IgD-negative memory B cell (primary cell): ENCODE data around the gene TRUB2. TPM values are rescaled to one million over a fixed set of nuclear protein-coding genes. Genes with fewer than 3 reads are reported as not detected.
"Not testable (repeated sequence)": the region's sequence is repeated elsewhere in the genome, so short reads cannot be mapped to it uniquely, and the experiment has no call there.

ENCODE experiments used
- H3K27ac Mint-ChIP-seq, 3 donors: one replicate each; pipeline ENCODE4 v1.8.0; 2020 to 2022; ENCODE audit warnings: mild to moderate bottlenecking in 3 of 3, mixed read lengths in 3 of 3, moderate library complexity in 1 of 3
- H3K27me3 Mint-ChIP-seq: one replicate; pipeline ENCODE4 v1.8.0; 2021; ENCODE audit warnings: mixed read lengths
- H3K36me3 Mint-ChIP-seq: one replicate; pipeline ENCODE4 v1.8.0; 2020; ENCODE audit warnings: mild to moderate bottlenecking, mixed read lengths
- H3K4me1 Mint-ChIP-seq, 3 donors: one replicate each; pipeline ENCODE4 v1.8.0; 2020 to 2022; ENCODE audit warnings: mixed read lengths in 3 of 3, mild to moderate bottlenecking in 1 of 3
- H3K4me3 Mint-ChIP-seq, 4 donors: one replicate each; pipeline ENCODE4 v1.8.0; 2020 to 2022; ENCODE audit warnings: mild to moderate bottlenecking in 4 of 4, mixed read lengths in 4 of 4, moderate library complexity in 3 of 4
- H3K9me3 Mint-ChIP-seq, 3 donors: one replicate each; pipeline ENCODE4 v1.8.0; 2020 to 2021; ENCODE audit warnings: mixed read lengths in 3 of 3, mild to moderate bottlenecking in 1 of 3
- polyA plus RNA-seq: library from polyadenylated mRNA; unstranded; fragments of 300-500 nt; fragmentation: Illumina TruSeq; gene quantifications from one replicate; pipeline ENCODE4 v1.2.3, GENCODE V29; 2021

TRUB2 gene
- polyA plus RNA-seq, 1 donor from 2014 or later, result 27.6 TPM

DNA sequence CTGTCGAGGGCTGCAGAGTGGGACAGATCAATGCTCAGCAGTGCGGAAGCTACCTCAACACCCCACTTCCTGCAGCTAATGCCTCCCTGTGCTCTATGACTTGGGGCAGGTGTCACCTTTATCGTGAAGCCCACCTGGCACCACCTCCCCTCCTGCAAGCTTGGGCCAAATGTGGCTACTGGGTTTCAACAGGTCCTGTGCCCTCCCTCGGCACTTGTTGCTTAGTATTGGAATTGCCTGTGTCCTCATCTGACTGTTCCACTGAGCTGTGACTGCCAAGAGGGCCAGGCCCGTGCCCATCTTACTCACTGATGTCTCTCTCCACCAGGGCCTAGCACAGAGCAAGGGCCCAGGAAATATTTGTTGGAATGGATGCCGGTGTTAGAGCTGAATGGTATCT is 27.5 kb upstream of the TRUB2 start:
- Mint-ChIP-seq H3K4me3 (no peak overlapping the region), H3K36me3 (peaks cover 2% of the 10 kb centered on the region), H3K4me1 (no peaks in the 10 kb centered on the region), H3K27ac (no peak overlapping the region), H3K27me3 (no peaks in the 10 kb centered on the region), H3K9me3 (no peaks in the 10 kb centered on the region)

DNA sequence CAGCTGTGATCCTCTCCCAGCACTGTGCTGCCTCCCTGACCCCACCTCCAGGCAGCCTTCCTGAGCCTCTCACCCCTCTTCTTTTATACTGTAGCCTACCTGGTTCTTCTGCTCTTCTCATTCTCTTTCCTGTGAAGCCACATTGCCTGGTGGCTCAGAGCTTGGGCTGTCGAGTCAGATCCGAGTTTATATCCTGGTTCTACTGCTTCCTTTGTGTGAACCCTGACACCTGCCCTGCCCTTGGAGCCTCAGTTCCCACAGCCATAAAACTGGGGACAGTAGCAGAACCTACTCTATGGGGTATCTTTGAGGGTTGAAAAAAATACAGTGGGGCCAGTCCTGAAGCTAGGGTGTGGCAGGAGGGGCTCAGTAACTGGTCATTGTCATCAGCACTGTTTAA is 26.9 kb upstream of the TRUB2 start:
- no peaks in the 10 kb centered on the region for H3K4me1 Mint-ChIP-seq
- no peaks in the 10 kb centered on the region for H3K9me3 Mint-ChIP-seq
- H3K4me3 Mint-ChIP-seq, result no peak overlapping the region
- peaks cover 2% of the 10 kb centered on the region for H3K36me3 Mint-ChIP-seq
- H3K27me3 Mint-ChIP-seq, result no peaks in the 10 kb centered on the region
- H3K27ac Mint-ChIP-seq, result no peak overlapping the region

DNA sequence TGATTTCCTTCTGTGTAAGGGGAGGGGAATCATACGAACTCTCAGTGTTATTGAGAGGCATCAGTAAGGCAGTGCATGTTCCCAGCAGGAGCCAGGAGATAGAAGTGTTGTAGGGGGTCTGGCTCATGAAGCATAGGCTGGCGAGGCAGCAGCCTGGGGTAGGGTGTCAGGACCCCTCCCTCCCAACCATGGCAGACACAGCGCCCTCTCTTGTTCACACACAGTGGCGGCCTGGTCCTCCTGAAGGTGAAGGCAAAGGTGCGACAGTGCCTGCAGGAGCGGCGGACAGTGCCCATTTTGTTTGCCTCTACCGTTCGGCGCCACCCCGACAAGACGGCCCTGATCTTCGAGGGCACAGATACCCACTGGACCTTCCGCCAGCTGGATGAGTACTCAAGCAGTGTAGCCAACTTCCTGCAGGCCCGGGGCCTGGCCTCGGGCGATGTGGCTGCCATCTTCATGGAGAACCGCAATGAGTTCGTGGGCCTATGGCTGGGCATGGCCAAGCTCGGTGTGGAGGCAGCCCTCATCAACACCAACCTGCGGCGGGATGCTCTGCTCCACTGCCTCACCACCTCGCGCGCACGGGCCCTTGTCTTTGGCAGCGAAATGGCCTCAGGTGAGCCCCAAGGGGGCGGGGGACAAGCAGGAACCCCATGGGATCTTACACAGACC is 22.8 kb upstream of the TRUB2 start:
- H3K9me3 Mint-ChIP-seq, result no peaks in the 10 kb centered on the region
- H3K27me3 Mint-ChIP-seq, result no peaks in the 10 kb centered on the region
- no peak overlapping the region for H3K27ac Mint-ChIP-seq
- peaks cover 4 to 5% (median 4%) of the 10 kb centered on the region in 3 donors for H3K4me1 Mint-ChIP-seq
- no peak overlapping the region for H3K4me3 Mint-ChIP-seq
- peaks cover 5% of the 10 kb centered on the region for H3K36me3 Mint-ChIP-seq

DNA sequence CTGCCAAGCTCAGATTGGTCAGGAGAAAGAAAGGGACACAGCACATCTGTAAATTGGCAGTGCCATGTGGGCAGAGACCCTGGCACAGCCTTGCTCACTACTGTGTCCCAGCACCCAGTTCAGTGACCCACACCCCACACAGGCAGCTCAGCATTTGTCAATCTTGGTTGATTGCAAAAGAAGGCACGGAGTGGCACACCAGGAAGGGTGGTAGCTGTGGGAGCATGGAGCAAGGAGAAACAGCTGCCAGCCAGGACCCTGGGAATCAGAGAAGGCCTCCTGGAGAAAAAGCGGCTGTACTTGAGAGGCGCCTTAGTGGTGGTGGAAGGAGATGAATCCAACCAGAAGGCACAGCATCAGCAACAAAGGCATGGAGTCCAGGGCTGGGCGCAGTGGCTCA is 21.6 kb upstream of the TRUB2 start:
- Mint-ChIP-seq H3K27me3 (no peaks in the 10 kb centered on the region), H3K36me3 (peaks cover 3% of the 10 kb centered on the region), H3K27ac (no peak overlapping the region), H3K4me1 (peaks cover 4 to 9% (median 8%) of the 10 kb centered on the region in 3 donors), H3K4me3 (no peak overlapping the region), H3K9me3 (no peaks in the 10 kb centered on the region)

DNA sequence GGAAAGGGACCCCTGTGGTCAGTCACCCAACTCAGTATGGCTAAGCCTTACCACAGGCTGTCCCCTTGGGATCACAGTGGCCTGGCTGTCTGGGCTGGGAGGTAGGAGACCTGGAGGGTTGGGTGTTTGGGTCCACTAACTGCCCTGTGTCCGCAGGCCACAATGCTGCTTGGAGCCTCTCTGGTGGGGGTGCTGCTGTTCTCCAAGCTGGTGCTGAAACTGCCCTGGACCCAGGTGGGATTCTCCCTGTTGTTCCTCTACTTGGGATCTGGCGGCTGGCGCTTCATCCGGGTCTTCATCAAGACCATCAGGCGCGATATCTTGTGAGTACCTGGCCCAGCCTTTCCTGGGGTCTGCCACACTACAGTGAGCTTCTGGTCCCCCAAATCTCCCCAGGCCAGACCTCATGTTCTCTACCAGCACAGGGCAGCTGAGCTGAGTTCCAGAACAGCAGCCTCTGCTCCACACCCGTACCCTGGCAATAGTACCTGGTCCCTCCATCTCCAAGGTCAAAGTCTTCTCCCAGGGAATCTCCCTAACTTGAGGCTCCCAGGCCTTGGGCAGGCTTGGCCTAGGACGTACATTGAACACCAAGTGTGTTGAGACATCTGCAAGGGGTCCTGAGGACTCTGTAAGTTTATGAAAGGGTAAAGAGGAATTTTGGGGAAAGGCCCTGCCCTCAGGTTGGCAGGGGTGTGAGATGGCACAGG is 20.9 kb upstream of the TRUB2 start:
- Mint-ChIP-seq H3K36me3 (peaks cover 3% of the 10 kb centered on the region), H3K4me3 (no peak overlapping the region), H3K4me1 (peaks cover 4 to 9% (median 8%) of the 10 kb centered on the region in 3 donors), H3K27ac (no peak overlapping the region), H3K27me3 (no peaks in the 10 kb centered on the region), H3K9me3 (no peaks in the 10 kb centered on the region)

DNA sequence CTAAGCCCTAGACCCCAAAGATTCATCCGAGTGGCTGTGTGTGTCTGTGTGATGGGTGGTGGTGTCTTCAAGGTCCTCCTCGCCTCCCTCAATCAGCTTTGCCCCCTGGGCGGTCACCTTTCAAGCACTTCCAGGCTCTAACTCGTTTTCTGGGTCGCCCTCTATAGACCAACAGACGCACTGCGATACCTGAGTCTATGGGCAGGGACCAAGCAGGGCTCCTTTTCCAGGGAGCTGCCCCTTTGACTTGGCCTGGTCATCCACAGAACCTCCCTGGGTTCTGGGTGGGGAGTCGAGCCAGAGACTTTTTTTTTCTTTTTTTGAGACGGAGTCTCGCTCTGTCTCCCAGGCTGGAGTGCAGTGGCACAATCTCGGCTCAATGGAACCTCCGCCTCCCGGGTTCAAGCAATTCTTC is 19.2 kb upstream of the TRUB2 start:
- Mint-ChIP-seq H3K27me3 (no peaks in the 10 kb centered on the region), H3K9me3 (no peaks in the 10 kb centered on the region), H3K27ac (peak overlapping the region; percentile 37 to 83 (median 47)), H3K36me3 (peaks cover 3% of the 10 kb centered on the region), H3K4me3 (peak overlapping the region; percentile 80 to 98 (median 94)), H3K4me1 (peaks cover 4 to 9% (median 8%) of the 10 kb centered on the region in 3 donors)

DNA sequence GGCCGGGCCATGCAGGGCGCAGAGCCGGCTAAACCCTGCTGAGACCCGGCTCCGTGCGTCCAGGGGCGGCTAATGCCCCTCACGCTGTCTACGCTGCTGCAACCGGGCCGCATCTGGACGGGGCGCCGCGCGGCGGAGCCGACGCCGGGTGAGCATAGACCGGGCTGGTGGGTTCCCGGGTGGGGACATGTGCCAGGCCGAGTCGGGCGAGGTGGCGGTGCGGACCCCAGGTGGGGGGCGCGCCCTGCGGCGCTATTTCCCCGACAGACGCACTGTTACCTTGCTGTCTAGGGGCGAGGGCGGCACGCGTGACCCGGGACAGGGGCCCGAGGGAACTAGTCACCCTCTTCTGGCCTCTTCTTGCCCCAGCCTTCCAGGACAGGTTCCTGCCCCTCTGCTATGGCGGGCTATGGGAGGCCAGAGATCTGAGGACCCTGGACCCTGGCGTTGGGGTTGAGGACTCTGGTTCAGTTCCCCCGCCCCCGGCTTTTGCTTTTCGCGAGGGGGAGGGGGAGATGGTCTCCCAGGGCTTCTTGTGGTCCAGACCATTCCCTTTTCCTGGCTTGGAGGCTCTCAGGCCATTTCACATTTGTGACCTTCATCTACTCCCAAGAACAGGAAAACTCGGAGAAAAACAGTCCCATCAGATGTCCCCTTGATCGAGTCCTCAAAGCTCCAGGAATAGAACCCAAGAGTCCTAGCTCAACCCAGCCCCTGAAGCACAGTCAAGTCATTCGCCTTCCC is 18.6 kb upstream of the TRUB2 start:
- peaks cover 4 to 9% (median 8%) of the 10 kb centered on the region in 3 donors for H3K4me1 Mint-ChIP-seq
- peak overlapping the region; percentile 37 to 83 (median 47) for H3K27ac Mint-ChIP-seq
- no peaks in the 10 kb centered on the region for H3K27me3 Mint-ChIP-seq

DNA sequence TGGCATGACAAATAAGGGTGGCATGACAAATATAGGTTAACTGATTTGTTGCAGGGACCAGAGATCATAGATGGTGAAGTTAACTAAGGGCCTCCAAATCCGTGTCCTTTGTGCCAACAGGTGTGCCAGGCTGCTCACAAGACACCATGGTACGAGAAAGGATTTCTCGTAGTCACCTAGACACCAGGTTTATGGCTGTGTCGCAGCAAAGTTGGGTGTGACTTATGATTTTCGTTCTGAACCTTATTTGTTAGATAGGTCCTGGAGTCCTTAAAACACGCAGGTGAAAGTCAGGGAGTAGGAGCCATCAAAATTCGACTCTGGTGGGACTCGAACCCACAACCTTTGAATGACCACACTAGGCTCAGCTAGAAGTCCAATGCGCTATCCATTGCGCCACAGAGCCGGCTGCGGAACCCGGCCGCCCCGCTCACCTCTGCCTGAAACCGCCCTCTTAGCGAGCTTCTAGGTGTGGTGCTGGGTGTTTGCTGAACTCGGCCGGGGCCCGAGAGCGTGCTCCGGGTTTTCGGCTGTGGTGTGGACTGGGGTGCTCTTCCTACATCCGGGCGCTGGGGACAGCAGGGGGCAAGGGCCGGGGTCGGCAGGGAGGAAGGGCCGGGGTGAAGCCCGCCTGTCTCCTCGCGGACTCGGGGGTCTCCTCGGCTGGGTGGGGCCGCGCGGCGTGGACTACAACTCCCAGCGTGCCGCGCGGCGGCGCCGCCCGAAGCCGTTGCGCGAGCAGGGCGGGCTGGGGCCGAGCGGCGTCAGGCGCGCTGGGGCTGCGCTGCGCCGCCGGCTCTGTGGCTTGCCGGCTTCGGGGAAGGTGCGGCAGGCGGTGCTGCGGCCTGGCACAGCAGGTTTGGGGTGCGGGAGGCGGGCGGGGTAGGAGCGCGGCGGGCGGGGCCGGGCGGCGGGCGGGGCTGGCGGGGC is 17.8 kb upstream of the TRUB2 start, which contains the start of gene SLC27A4:
Gene SLC27A4, plus strand, starts transcription at position 767 of the 930 bp plus-strand sequence. CDS start 2,606 bp downstream, outside the sequence.
- peak within 1 kb of the TSS; percentile 91 to 98 (median 94) for H3K4me3 Mint-ChIP-seq
- peaks cover 3% of the 10 kb centered on the region for H3K36me3 Mint-ChIP-seq
- H3K9me3 Mint-ChIP-seq, result no peaks in the 10 kb centered on the region
- peak within 1 kb of the TSS; percentile 83 to 93 (median 92) for H3K27ac Mint-ChIP-seq
- H3K4me1 Mint-ChIP-seq, result peaks cover 4 to 9% (median 8%) of the 10 kb centered on the region in 3 donors
- H3K27me3 Mint-ChIP-seq, result no peaks in the 10 kb centered on the region

More for the DNA sequence above, 18.6 kb upstream of the TRUB2 start:
- Mint-ChIP-seq H3K36me3 (peaks cover 3% of the 10 kb centered on the region), H3K4me3 (peak overlapping the region; percentile 80 to 98 (median 94)), H3K9me3 (no peaks in the 10 kb centered on the region)

DNA sequence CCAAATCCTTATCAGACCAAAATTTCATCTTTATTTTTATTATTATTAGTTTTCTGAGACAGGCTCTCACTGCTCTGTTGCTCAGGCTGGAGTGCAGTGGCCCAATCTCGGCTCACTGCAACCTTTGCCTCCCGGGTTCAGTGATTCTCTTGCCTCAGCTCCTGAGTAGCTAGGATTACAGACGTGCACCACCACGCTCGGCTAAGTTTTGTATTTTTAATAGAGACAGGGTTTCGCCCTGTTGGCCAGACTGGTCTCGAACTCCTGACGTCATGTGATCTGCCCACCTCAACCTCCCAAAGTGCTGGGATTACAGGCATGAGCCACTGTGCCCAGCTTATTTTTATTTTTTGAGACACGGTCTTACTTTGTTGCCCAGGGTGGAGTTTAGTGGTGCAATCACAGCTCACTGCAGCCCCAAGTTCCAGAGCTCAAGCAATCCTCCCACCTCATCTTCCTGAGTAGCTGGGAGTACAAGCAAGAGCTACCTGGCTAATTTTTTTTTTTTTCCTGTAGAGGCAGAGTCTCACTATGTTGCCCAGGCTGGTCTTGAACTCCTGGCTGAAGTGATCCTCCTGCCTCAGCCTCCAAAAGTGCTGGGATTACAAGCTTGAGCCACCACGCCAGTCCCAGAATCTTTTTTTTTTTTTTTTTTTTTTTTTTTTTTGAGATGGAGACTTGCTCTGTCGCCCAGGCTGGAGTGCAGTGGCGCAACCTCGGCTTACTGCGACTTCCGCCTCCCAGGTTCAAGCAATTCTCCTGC is 16.8 kb upstream of the TRUB2 start:
- H3K27me3 Mint-ChIP-seq, H3K27ac Mint-ChIP-seq, H3K36me3 Mint-ChIP-seq, H3K4me1 Mint-ChIP-seq, H3K9me3 Mint-ChIP-seq: not testable (repeated sequence)
- peak overlapping the region; percentile 17 to 92 (median 62) for H3K4me3 Mint-ChIP-seq

DNA sequence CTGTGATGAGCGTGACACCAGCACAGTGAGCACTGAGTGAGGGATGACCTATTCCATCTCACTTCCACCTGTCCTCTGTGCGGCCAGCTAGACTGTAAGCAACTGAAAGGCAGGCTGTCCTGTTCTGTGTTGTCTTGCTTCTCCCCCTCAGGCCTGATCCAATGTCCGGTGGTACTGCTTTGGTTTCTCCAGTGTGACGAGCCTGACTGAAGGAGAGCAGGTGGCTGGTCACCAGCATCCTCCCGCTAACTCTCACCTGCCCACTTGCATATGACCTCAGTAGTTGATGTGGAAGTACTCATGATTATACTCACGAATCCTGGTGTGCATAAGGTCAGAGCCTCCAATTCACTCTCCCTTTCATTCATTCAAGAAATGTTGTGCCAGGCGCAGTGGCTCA is 15.7 kb upstream of the TRUB2 start:
- Mint-ChIP-seq H3K27me3 (no peaks in the 10 kb centered on the region), H3K9me3 (no peaks in the 10 kb centered on the region), H3K4me3 (no peak overlapping the region), H3K36me3 (no peaks in the 10 kb centered on the region), H3K27ac (no peak overlapping the region), H3K4me1 (peaks cover 4 to 9% (median 8%) of the 10 kb centered on the region in 3 donors)

DNA sequence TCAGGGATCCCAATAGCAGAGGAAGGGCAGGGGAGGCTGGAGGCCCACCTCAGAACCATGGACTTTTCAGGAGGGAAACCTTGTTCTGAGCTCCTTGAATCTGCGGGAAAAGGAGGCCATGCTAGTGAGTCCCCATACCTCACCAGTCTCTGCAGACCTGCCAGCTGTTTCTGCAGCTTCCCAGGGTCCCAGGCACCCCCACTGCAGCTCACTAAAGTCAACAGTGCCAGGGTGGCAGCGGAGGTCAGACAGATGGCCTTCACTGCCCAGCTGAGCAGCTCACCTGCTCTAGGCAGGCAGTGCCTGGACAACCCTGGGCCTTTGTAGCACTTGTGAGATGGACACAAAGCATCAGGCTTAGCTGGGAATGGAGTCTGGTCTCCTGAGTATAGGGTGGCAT is 13.7 kb upstream of the TRUB2 start:
- peaks cover 0 to 4% (median 4%) of the 10 kb centered on the region in 3 donors for H3K4me1 Mint-ChIP-seq
- no peaks in the 10 kb centered on the region for H3K27me3 Mint-ChIP-seq
- no peak overlapping the region for H3K4me3 Mint-ChIP-seq
- H3K36me3 Mint-ChIP-seq, result no peaks in the 10 kb centered on the region
- peak overlapping the region in 1 of 3 donors; percentile 69 for H3K27ac Mint-ChIP-seq
- no peaks in the 10 kb centered on the region for H3K9me3 Mint-ChIP-seq

DNA sequence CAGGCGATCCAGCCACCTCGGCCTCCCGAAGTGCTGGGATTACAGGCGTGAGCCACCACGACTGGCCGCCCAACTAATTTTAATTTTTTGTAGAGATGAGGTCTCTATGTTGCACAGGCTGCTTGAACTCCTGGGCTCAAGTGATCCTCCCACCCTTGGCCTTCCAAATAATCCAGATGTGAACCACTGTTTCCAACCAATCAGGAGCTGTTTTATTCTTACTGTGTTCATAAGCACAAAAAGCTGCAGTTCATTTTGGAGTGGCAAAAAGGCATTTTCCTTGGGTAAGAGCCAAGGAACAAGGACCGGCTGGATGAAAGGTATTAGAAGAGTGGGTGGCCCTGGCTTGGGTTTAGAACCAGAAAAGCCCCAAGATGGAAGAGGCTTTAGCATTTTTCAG is 12.9 kb upstream of the TRUB2 start:
- Mint-ChIP-seq H3K4me3 (peak overlapping the region in 1 of 4 donors; percentile 29), H3K36me3 (no peaks in the 10 kb centered on the region), H3K27me3 (no peaks in the 10 kb centered on the region), H3K27ac (no peak overlapping the region), H3K9me3 (no peaks in the 10 kb centered on the region), H3K4me1 (peaks cover 0 to 4% (median 4%) of the 10 kb centered on the region in 3 donors)

DNA sequence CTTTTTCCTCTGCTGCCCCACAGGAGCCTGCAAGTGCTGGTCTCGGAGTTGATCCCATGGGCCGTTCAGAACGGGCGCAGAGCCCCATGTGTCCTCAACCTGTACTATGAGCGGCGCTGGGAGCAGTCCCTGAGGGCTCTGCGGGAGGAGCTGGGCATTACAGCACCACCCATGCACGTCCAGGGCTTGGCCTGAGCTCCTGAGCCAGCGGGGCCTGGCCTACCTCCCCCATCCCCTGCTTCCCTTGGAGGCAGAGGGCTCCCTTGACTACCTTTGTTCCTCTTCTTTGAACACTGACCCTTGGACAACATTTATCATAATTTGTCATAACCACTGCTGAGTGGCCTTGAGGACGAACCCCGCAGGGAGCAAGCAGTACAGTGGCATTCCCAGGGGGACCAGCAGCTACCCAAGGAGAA is 11.2 kb upstream of the TRUB2 start:
- H3K4me1 Mint-ChIP-seq, result no peaks in the 10 kb centered on the region
- H3K36me3 Mint-ChIP-seq, result no peaks in the 10 kb centered on the region
- H3K27me3 Mint-ChIP-seq, result no peaks in the 10 kb centered on the region
- no peaks in the 10 kb centered on the region for H3K9me3 Mint-ChIP-seq
- H3K4me3 Mint-ChIP-seq, result no peak overlapping the region
- H3K27ac Mint-ChIP-seq, result no peak overlapping the region

DNA sequence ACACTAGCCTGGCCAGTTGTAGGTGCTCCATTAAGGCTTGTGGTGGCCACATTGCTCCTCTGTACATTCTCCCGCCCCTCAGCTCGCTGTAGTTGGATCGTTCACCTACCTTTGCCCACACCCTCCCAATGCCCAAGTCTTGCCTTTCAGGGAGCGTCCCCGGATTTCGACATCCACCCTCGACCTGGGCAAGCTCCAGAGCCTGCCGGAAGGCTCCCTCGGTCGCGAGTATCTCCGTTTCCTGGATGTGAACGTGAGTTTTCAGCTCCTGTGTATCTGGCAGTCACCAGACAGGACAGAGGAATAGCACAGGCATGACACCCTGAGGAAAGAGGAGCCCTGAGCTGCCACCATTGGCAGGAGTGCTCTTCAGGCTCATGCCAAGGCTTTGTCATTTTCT is 3.4 kb upstream of the TRUB2 start:
- no peaks in the 10 kb centered on the region for H3K9me3 Mint-ChIP-seq
- peak overlapping the region in 1 of 3 donors; percentile 78 for H3K27ac Mint-ChIP-seq
- peaks cover 6% of the 10 kb centered on the region for H3K36me3 Mint-ChIP-seq
- no peaks in the 10 kb centered on the region for H3K27me3 Mint-ChIP-seq
- H3K4me1 Mint-ChIP-seq, result peaks cover 7 to 20% (median 7%) of the 10 kb centered on the region in 3 donors
- peak overlapping the region in 2 of 4 donors; percentile 54 to 70 for H3K4me3 Mint-ChIP-seq
